A549 (cell line): ENCODE results near the gene LGR5.

Experiments used
- BCL3 ChIP-seq: fragments of >200 bp; sonication (Bioruptor Twin); formaldehyde crosslinking; IDR thresholded peaks from 3 replicates; pipeline ENCODE4 v1.6.1; 2016
- CBX2 ChIP-seq: fragments of 200-600 bp; sonication (generic); IDR thresholded peaks from 2 replicates; pipeline ENCODE4 v1.6.1; 2016; ENCODE audit warnings: low read depth, mild to moderate bottlenecking, borderline replicate concordance
- CTCF ChIP-seq: fragments of >200 bp; sonication (Bioruptor Twin); formaldehyde crosslinking; IDR thresholded peaks from 3 replicates; pipeline ENCODE4 v1.5.1; 2016
- HDAC2 ChIP-seq: fragments of 200-600 bp; sonication (generic); IDR thresholded peaks from 2 replicates; pipeline ENCODE4 v1.6.1; 2016
- JUNB ChIP-seq: fragments of >200 bp; sonication (Bioruptor Twin); formaldehyde crosslinking; IDR thresholded peaks from 2 replicates; pipeline ENCODE4 v1.6.1; 2016
- MAX ChIP-seq: IDR thresholded peaks from 2 replicates; pipeline ENCODE4 v1.6.1; 2012
- MYC ChIP-seq: IDR thresholded peaks from 2 replicates; pipeline ENCODE4 v1.6.1; 2012; ENCODE audit warnings: mild to moderate bottlenecking, inconsistent platforms, low read length, improper control_type of control experiment, borderline replicate concordance
- NR3C1 ChIP-seq: fragments of >200 bp; sonication (Bioruptor Twin); formaldehyde crosslinking; IDR thresholded peaks from 3 replicates; pipeline ENCODE4 v1.6.1; 2017
- POLR2A ChIP-seq: IDR thresholded peaks from 2 replicates; pipeline ENCODE4 v1.6.1; 2012; ENCODE audit warnings: mild to moderate bottlenecking, low read length
- RAD21 ChIP-seq, 2 experiments: fragments of >200 bp in 1 of 2; sonication (Bioruptor Twin) in 1 of 2; formaldehyde crosslinking in 1 of 2; IDR thresholded peaks in 1 of 2; conservative IDR thresholded peaks in 1 of 2; 2 replicates in 1 of 2; 3 replicates in 1 of 2; pipeline ENCODE4 v1.6.1; 2012 to 2018; ENCODE audit warnings: inconsistent platforms in 1 of 2
- ZSCAN20 ChIP-seq: fragments of 250-450 bp; sonication (Bioruptor Pico); IDR thresholded peaks from 2 replicates; pipeline ENCODE4 v1.8.0; 2022; ENCODE audit warnings: mild to moderate bottlenecking, moderate library complexity

GRCh38 chr12:71584356-71584755, 144.8 kb downstream of the LGR5 start:
- TF ChIP-seq MAX (no peak), POLR2A (no peak), HDAC2 (no peak), MYC (no peak), CTCF (no peak), BCL3 (no peak), JUNB (no peak), ZSCAN20 (no peak), NR3C1 (no peak), CBX2 (no peak), RAD21 (conservative IDR thresholded peaks at IDR 0.05 in 1 of 2, IDR thresholded peaks at IDR 0.05 in 1 of 2) (no peak)
